Measurements from ENCODE around the gene LRRC75A.

DNA sequence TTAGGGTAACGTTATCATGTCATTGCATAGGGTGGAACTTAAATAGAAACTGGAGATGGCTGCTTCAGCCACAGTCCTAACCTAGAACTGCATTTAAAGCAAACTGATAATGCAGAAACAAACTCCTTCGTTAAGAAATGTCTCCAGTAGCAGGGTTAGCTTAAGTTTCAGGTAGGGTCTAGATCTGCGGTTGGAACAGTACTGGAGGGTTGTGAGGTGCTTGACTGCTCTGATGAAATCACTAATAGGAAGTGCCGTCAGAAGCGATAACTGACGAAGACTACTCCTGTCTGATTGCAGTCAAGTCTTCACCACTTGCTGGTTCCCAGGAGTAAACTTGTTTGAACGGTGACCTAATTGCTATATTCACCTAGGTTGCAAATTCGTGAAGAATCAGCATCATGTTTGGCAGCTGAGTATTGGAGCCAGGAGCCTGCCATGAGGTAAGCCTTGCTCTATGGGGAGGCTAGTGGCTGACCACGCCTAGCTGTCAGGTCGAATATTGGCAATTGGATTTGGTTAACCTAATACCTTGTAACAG lies 52.1 kb downstream of the LRRC75A start:
- TF ChIP-seq POLR2A (IDR thresholded peaks at IDR 0.05; ENCODE audit: low read length), result peak; percentile 36
- no peak for TF ChIP-seq GATA1 (IDR thresholded peaks at IDR 0.05; ENCODE audit: low read depth, low read length)

Data from erythroblast (primary cell).